GM23338 (cell line): ENCODE measurements around the gene PCDHGA1. TPM values are rescaled to one million over a fixed set of nuclear protein-coding genes. Genes with fewer than 3 reads are reported as not detected.

Source experiments
- ATAC-seq: fragments of 200-7000 bp; cut with Tn5 transposase; 3 replicates; pipeline ENCODE4 v1.9.1; 2020
- DNase-seq: peaks from one replicate; pipeline ENCODE4 v3.0.0-alpha.2; 2015; ENCODE audit warnings: low spot score
- H2AFZ ChIP-seq: fragments of 200-600 bp; sonication (generic); 2 replicates; pipeline ENCODE4 v1.8.0; 2016; ENCODE audit warnings: antibody characterized with exemption, mild to moderate bottlenecking, moderate library complexity
- H3F3A ChIP-seq: fragments of 200-600 bp; sonication (generic); replicated peaks from 2 replicates; pipeline ENCODE4 v1.8.0; 2017; ENCODE audit warnings: antibody characterized with exemption, mixed run types, low read depth
- H3K27ac ChIP-seq: fragments of 200-600 bp; sonication (generic); 2 replicates; pipeline ENCODE4 v1.6.1; 2016; ENCODE audit warnings: low read depth
- H3K27me3 ChIP-seq: fragments of 200-600 bp; sonication (generic); 2 replicates; pipeline ENCODE4 v1.8.0; 2016; ENCODE audit warnings: mild to moderate bottlenecking, mixed run types, moderate library complexity; ENCODE audit not compliant: insufficient read depth
- H3K36me3 ChIP-seq: fragments of 200-600 bp; sonication (generic); 2 replicates; pipeline ENCODE4 v1.8.0; 2016; ENCODE audit warnings: mild to moderate bottlenecking; ENCODE audit not compliant: insufficient read depth
- H3K4me1 ChIP-seq: fragments of 200-600 bp; sonication (generic); 2 replicates; pipeline ENCODE4 v1.8.0; 2016; ENCODE audit warnings: mild to moderate bottlenecking, moderate library complexity; ENCODE audit not compliant: insufficient read depth
- H3K4me2 ChIP-seq: fragments of 200-600 bp; sonication (generic); 2 replicates; pipeline ENCODE4 v1.7.1; 2017; ENCODE audit warnings: mixed run types
- H3K4me3 ChIP-seq: fragments of 200-600 bp; sonication (generic); 2 replicates; pipeline ENCODE4 v1.6.1; 2016; ENCODE audit warnings: mixed run types
- H3K79me2 ChIP-seq: fragments of 200-600 bp; sonication (generic); replicated peaks from 2 replicates; pipeline ENCODE4 v1.8.0; 2017; ENCODE audit warnings: mild to moderate bottlenecking; ENCODE audit not compliant: insufficient read depth
- H3K9me2 ChIP-seq: fragments of 200-600 bp; sonication (generic); 2 replicates; pipeline ENCODE4 v1.8.0; 2017; ENCODE audit not compliant: insufficient read depth
- H4K20me1 ChIP-seq: fragments of 200-600 bp; sonication (generic); replicated peaks from 2 replicates; pipeline ENCODE4 v1.8.0; 2017; ENCODE audit warnings: mild to moderate bottlenecking; ENCODE audit not compliant: insufficient read depth
- H3K27ac Mint-ChIP-seq: 2 replicates; pipeline ENCODE4 v1.8.0; 2020; ENCODE audit warnings: inconsistent platforms, mild to moderate bottlenecking, moderate library complexity, mixed read lengths
- H3K27me3 Mint-ChIP-seq: 3 replicates; pipeline ENCODE4 v1.8.0; 2022; ENCODE audit warnings: low read depth, mild to moderate bottlenecking, moderate library complexity, mixed read lengths, inconsistent platforms; ENCODE audit not compliant: insufficient read depth, poor library complexity
- H3K36me3 Mint-ChIP-seq: 3 replicates; pipeline ENCODE4 v1.8.0; 2021; ENCODE audit warnings: low read depth, mild to moderate bottlenecking, inconsistent platforms, moderate library complexity, mixed read lengths
- H3K4me1 Mint-ChIP-seq: 3 replicates; pipeline ENCODE4 v1.8.0; 2020; ENCODE audit warnings: mild to moderate bottlenecking, inconsistent platforms, mixed read lengths
- H3K4me3 Mint-ChIP-seq: 3 replicates; pipeline ENCODE4 v1.8.0; 2021; ENCODE audit warnings: moderate library complexity, mild to moderate bottlenecking, inconsistent platforms, mixed read lengths
- H3K9me3 Mint-ChIP-seq: 3 replicates; pipeline ENCODE4 v1.8.0; 2020; ENCODE audit warnings: moderate library complexity, mild to moderate bottlenecking, inconsistent platforms, mixed read lengths
- CREB1 ChIP-seq: fragments of 250-450 bp; sonication (Bioruptor Pico); IDR thresholded peaks from 2 replicates; pipeline ENCODE4 v1.5.0; 2020; ENCODE audit warnings: low read depth, mild to moderate bottlenecking, moderate library complexity
- EZH2 ChIP-seq: fragments of 200-600 bp; sonication (generic); IDR thresholded peaks from one replicate; pipeline ENCODE4 v1.8.0; 2017; ENCODE audit warnings: antibody characterized with exemption, mild to moderate bottlenecking, low read depth; ENCODE audit not compliant: unreplicated experiment
- EZH2phosphoT487 ChIP-seq: fragments of 200-600 bp; sonication (generic); IDR thresholded peaks from one replicate; pipeline ENCODE4 v1.8.1; 2018; ENCODE audit warnings: antibody characterized with exemption; ENCODE audit not compliant: unreplicated experiment
- JUNB ChIP-seq: IDR thresholded peaks from one replicate; pipeline ENCODE4 v1.6.1; 2016; ENCODE audit warnings: antibody characterized with exemption; ENCODE audit not compliant: unreplicated experiment
- NANOG ChIP-seq: IDR thresholded peaks from 2 replicates; pipeline ENCODE4 v1.6.1; 2016; ENCODE audit warnings: antibody characterized with exemption, borderline replicate concordance
- POLR2AphosphoS5 ChIP-seq: IDR thresholded peaks from 2 replicates; pipeline ENCODE4 v1.6.1; 2016; ENCODE audit warnings: antibody characterized with exemption, low read depth
- STAT1 ChIP-seq: IDR thresholded peaks from one replicate; pipeline ENCODE4 v1.6.1; 2016; ENCODE audit warnings: antibody characterized with exemption; ENCODE audit not compliant: unreplicated experiment
- ZNF114 ChIP-seq: fragments of 250-450 bp; sonication (Bioruptor Pico); IDR thresholded peaks from 2 replicates; pipeline ENCODE4 v1.5.0; 2020; ENCODE audit warnings: mild to moderate bottlenecking, moderate library complexity
- ZNF331 ChIP-seq: fragments of 250-450 bp; sonication (Bioruptor Pico); IDR thresholded peaks from 2 replicates; pipeline ENCODE4 v1.5.0; 2020; ENCODE audit warnings: low read depth, mild to moderate bottlenecking, moderate library complexity
- polyA plus RNA-seq: library from polyadenylated mRNA; unstranded; fragments of >200 nt; fragmentation: Nextera tagmentation; extraction: Ambion mirVana; gene quantifications from 2 replicates; pipeline ENCODE4 v1.2.1, GENCODE V29; 2016
- total RNA-seq: library from RNA; depleted of rRNA; stranded (reverse); fragments of >200 nt; shearing (Covaris generic); gene quantifications from 2 replicates; pipeline ENCODE4 v1.2.3, GENCODE V29; 2014
- TF ChIP-seq, protein P1 (sequence below), 2 experiments: fragments of 200-600 bp in 1 of 2; sonication (generic) in 1 of 2; conservative IDR thresholded peaks; 2 replicates each; pipeline versions ENCODE4 v1.5.1 to v1.6.1; 2016 to 2017; ENCODE audit warnings: antibody characterized with exemption in 2 of 2, low read depth in 2 of 2, mild to moderate bottlenecking in 2 of 2, moderate library complexity in 1 of 2
- TF ChIP-seq, protein P2 (sequence below): fragments of 250-450 bp; sonication (Bioruptor Pico); IDR thresholded peaks from 2 replicates; pipeline ENCODE4 v1.5.0; 2020; ENCODE audit warnings: mild to moderate bottlenecking, moderate library complexity
- TF ChIP-seq, protein P3 (sequence below): IDR thresholded peaks from 2 replicates; pipeline ENCODE4 v1.6.1; 2016; ENCODE audit warnings: antibody characterized with exemption
- TF ChIP-seq, protein P4 (sequence below): IDR thresholded peaks from one replicate; pipeline ENCODE4 v1.6.1; 2018; ENCODE audit warnings: antibody characterized with exemption; ENCODE audit not compliant: unreplicated experiment

PCDHGA1 gene
- total and polyA plus RNA-seq, 2 experiments from 2014 or later: 0.39 to 1.7 TPM

- Mint-ChIP-seq H3K4me1 (peaks cover 2% of the 10 kb centered on the region; the same call in 2 of the 3 replicates), H3K27ac (no peak overlapping the region), H3K9me3 (peaks cover 67% of the 10 kb centered on the region), H3K27me3 (peaks cover 9% of the 10 kb centered on the region), H3K36me3 (peaks cover 60% of the 10 kb centered on the region), H3K4me3 (no peak overlapping the region)
- Histone ChIP-seq H3K27me3 (no peaks in the 10 kb centered on the region), H2AFZ (no peak overlapping the region), H3K4me3 (no peak overlapping the region), H3K27ac (no peak overlapping the region), H3K4me2 (no peak overlapping the region), H3K9me2 (no peaks in the 10 kb centered on the region), H3K4me1 (no peaks in the 10 kb centered on the region), H3K36me3 (no peaks in the 10 kb centered on the region), H4K20me1 (no peaks in the 10 kb centered on the region), H3K79me2 (no peaks in the 10 kb centered on the region), H3F3A (0 out of 2 replicates have a peak, but pooled peaks cover 3% of the 10 kb centered on the region)
- DNase-seq (no peak), ATAC-seq (no peak)
- no peak for TF ChIP-seq POLR2AphosphoS5
- TF ChIP-seq EZH2: no peak
- no peak for TF ChIP-seq EZH2phosphoT487
- TF ChIP-seq, protein P1, sequence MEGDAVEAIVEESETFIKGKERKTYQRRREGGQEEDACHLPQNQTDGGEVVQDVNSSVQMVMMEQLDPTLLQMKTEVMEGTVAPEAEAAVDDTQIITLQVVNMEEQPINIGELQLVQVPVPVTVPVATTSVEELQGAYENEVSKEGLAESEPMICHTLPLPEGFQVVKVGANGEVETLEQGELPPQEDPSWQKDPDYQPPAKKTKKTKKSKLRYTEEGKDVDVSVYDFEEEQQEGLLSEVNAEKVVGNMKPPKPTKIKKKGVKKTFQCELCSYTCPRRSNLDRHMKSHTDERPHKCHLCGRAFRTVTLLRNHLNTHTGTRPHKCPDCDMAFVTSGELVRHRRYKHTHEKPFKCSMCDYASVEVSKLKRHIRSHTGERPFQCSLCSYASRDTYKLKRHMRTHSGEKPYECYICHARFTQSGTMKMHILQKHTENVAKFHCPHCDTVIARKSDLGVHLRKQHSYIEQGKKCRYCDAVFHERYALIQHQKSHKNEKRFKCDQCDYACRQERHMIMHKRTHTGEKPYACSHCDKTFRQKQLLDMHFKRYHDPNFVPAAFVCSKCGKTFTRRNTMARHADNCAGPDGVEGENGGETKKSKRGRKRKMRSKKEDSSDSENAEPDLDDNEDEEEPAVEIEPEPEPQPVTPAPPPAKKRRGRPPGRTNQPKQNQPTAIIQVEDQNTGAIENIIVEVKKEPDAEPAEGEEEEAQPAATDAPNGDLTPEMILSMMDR (conservative IDR thresholded peaks at IDR 0.05; ENCODE audit: low read depth in 2 of 2): no peak
- no peak for TF ChIP-seq JUNB
- TF ChIP-seq, protein P2, sequence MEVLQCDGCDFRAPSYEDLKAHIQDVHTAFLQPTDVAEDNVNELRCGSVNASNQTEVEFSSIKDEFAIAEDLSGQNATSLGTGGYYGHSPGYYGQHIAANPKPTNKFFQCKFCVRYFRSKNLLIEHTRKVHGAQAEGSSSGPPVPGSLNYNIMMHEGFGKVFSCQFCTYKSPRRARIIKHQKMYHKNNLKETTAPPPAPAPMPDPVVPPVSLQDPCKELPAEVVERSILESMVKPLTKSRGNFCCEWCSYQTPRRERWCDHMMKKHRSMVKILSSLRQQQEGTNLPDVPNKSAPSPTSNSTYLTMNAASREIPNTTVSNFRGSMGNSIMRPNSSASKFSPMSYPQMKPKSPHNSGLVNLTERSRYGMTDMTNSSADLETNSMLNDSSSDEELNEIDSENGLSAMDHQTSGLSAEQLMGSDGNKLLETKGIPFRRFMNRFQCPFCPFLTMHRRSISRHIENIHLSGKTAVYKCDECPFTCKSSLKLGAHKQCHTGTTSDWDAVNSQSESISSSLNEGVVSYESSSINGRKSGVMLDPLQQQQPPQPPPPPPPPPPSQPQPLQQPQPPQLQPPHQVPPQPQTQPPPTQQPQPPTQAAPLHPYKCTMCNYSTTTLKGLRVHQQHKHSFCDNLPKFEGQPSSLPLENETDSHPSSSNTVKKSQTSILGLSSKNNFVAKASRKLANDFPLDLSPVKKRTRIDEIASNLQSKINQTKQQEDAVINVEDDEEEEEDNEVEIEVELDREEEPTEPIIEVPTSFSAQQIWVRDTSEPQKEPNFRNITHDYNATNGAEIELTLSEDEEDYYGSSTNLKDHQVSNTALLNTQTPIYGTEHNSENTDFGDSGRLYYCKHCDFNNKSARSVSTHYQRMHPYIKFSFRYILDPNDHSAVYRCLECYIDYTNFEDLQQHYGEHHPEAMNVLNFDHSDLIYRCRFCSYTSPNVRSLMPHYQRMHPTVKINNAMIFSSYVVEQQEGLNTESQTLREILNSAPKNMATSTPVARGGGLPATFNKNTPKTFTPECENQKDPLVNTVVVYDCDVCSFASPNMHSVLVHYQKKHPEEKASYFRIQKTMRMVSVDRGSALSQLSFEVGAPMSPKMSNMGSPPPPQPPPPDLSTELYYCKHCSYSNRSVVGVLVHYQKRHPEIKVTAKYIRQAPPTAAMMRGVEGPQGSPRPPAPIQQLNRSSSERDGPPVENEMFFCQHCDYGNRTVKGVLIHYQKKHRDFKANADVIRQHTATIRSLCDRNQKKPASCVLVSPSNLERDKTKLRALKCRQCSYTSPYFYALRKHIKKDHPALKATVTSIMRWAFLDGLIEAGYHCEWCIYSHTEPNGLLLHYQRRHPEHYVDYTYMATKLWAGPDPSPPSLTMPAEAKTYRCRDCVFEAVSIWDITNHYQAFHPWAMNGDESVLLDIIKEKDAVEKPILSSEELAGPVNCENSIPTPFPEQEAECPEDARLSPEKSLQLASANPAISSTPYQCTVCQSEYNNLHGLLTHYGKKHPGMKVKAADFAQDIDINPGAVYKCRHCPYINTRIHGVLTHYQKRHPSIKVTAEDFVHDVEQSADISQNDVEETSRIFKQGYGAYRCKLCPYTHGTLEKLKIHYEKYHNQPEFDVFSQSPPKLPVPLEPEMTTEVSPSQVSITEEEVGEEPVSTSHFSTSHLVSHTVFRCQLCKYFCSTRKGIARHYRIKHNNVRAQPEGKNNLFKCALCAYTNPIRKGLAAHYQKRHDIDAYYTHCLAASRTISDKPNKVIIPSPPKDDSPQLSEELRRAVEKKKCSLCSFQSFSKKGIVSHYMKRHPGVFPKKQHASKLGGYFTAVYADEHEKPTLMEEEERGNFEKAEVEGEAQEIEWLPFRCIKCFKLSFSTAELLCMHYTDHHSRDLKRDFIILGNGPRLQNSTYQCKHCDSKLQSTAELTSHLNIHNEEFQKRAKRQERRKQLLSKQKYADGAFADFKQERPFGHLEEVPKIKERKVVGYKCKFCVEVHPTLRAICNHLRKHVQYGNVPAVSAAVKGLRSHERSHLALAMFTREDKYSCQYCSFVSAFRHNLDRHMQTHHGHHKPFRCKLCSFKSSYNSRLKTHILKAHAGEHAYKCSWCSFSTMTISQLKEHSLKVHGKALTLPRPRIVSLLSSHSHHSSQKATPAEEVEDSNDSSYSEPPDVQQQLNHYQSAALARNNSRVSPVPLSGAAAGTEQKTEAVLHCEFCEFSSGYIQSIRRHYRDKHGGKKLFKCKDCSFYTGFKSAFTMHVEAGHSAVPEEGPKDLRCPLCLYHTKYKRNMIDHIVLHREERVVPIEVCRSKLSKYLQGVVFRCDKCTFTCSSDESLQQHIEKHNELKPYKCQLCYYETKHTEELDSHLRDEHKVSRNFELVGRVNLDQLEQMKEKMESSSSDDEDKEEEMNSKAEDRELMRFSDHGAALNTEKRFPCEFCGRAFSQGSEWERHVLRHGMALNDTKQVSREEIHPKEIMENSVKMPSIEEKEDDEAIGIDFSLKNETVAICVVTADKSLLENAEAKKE (CRISPR knock-in tag): no peak
- TF ChIP-seq, protein P3, sequence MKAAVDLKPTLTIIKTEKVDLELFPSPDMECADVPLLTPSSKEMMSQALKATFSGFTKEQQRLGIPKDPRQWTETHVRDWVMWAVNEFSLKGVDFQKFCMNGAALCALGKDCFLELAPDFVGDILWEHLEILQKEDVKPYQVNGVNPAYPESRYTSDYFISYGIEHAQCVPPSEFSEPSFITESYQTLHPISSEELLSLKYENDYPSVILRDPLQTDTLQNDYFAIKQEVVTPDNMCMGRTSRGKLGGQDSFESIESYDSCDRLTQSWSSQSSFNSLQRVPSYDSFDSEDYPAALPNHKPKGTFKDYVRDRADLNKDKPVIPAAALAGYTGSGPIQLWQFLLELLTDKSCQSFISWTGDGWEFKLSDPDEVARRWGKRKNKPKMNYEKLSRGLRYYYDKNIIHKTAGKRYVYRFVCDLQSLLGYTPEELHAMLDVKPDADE: no peak
- TF ChIP-seq NANOG: no peak
- no peak for TF ChIP-seq STAT1
- TF ChIP-seq ZNF114 (CRISPR knock-in tag): no peak
- no peak for TF ChIP-seq CREB1 (CRISPR knock-in tag)
- no peak for TF ChIP-seq ZNF331
- TF ChIP-seq, protein P4, sequence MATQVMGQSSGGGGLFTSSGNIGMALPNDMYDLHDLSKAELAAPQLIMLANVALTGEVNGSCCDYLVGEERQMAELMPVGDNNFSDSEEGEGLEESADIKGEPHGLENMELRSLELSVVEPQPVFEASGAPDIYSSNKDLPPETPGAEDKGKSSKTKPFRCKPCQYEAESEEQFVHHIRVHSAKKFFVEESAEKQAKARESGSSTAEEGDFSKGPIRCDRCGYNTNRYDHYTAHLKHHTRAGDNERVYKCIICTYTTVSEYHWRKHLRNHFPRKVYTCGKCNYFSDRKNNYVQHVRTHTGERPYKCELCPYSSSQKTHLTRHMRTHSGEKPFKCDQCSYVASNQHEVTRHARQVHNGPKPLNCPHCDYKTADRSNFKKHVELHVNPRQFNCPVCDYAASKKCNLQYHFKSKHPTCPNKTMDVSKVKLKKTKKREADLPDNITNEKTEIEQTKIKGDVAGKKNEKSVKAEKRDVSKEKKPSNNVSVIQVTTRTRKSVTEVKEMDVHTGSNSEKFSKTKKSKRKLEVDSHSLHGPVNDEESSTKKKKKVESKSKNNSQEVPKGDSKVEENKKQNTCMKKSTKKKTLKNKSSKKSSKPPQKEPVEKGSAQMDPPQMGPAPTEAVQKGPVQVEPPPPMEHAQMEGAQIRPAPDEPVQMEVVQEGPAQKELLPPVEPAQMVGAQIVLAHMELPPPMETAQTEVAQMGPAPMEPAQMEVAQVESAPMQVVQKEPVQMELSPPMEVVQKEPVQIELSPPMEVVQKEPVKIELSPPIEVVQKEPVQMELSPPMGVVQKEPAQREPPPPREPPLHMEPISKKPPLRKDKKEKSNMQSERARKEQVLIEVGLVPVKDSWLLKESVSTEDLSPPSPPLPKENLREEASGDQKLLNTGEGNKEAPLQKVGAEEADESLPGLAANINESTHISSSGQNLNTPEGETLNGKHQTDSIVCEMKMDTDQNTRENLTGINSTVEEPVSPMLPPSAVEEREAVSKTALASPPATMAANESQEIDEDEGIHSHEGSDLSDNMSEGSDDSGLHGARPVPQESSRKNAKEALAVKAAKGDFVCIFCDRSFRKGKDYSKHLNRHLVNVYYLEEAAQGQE: no peak
These were observed 21.3 kb downstream of the PCDHGA1 start for GRCh38 chr5:141351591-141351990.
